Endothelial cell of umbilical vein (primary cell): ENCODE results near the gene SLC25A28. TPM values are rescaled to one million over a fixed set of nuclear protein-coding genes. Genes with fewer than 3 reads are reported as not detected.

Source experiments
- BruUV-seq: library from RNA; stranded (reverse); fragments of 400-500 nt; replicated peaks from 2 replicates; lab custom pipeline; 2021; lab: Mats Ljungman, UMichigan
- CTCF ChIA-PET: fragments of 300-600, 350-600 bp; sonication (Branson Sonifier 250); formaldehyde crosslinking; loops from one replicate; lab custom pipeline; 2021; ENCODE audit warnings: antibody characterized with exemption, inconsistent platforms; lab: Charles Lee
- POLR2A ChIA-PET: fragments of 300-600, 350-600 bp; sonication (Branson Sonifier 250); formaldehyde crosslinking; loops from one replicate; lab custom pipeline; 2021; ENCODE audit warnings: antibody characterized with exemption, inconsistent platforms; lab: Charles Lee
- DNase-seq: peaks from one replicate; pipeline ENCODE4 v3.0.0-alpha.2; 2011; ENCODE audit warnings: low read depth, low spot score
- FAIRE-seq: peaks from 2 replicates; lab custom pipeline; 2011; peaks lifted over from hg19 to GRCh38; lab: Jason Lieb, UNC
- H2AFZ ChIP-seq: 2 replicates; pipeline ENCODE4 v1.6.0; 2012; ENCODE audit warnings: low read depth, low read length, control low read depth, inconsistent platforms
- H3K27ac ChIP-seq: 2 replicates; pipeline ENCODE4 v1.5.1; 2011; ENCODE audit warnings: low read depth, mild to moderate bottlenecking, control low read depth, low read length, moderate library complexity; ENCODE audit not compliant: insufficient read depth
- H3K27me3 ChIP-seq, 2 experiments: 2 replicates each; pipeline versions ENCODE4 v1.6.0 to v1.6.1; 2011; ENCODE audit warnings: low read length in 2 of 2, mixed read lengths in 1 of 2; ENCODE audit not compliant: control insufficient read depth in 2 of 2, insufficient read depth in 2 of 2
- H3K36me3 ChIP-seq, 2 experiments: 2 replicates in 1 of 2; 3 replicates in 1 of 2; pipeline ENCODE4 v1.5.1; 2011; ENCODE audit warnings: low read length in 2 of 2, mild to moderate bottlenecking in 1 of 2, moderate library complexity in 1 of 2; ENCODE audit not compliant: control insufficient read depth in 2 of 2, insufficient read depth in 2 of 2; ENCODE audit errors: extremely low read depth in 1 of 2
- H3K4me1 ChIP-seq: 3 replicates; pipeline ENCODE4 v1.5.1; 2011; ENCODE audit warnings: mild to moderate bottlenecking, low read length; ENCODE audit not compliant: control insufficient read depth, insufficient read depth; ENCODE audit errors: extremely low read depth
- H3K4me2 ChIP-seq: 2 replicates; pipeline ENCODE4 v1.6.1; 2011; ENCODE audit warnings: low read length, control low read depth, mixed read lengths; ENCODE audit not compliant: insufficient read depth
- H3K4me3 ChIP-seq, 3 experiments: fragments of 200-600 bp in 1 of 3; sonication (generic), shearing (Covaris generic) in 1 of 3; replicated peaks in 1 of 3; 2 replicates each; pipeline ENCODE4 v1.5.1; 2011 to 2016; ENCODE audit warnings: control low read depth in 3 of 3, low read length in 3 of 3, mild to moderate bottlenecking in 2 of 3, inconsistent platforms in 1 of 3, low read depth in 1 of 3, moderate library complexity in 1 of 3; ENCODE audit not compliant: insufficient read depth in 1 of 3
- H3K79me2 ChIP-seq: 2 replicates; pipeline ENCODE4 v1.6.0; 2012; ENCODE audit warnings: low read length, inconsistent platforms; ENCODE audit not compliant: control insufficient read depth, insufficient read depth
- H3K9ac ChIP-seq: replicated peaks from 2 replicates; pipeline ENCODE3; 2011; ENCODE audit warnings: low read length, control low read depth; ENCODE audit not compliant: insufficient read depth; ENCODE audit errors: extremely low read depth
- H3K9me1 ChIP-seq: replicated peaks from 3 replicates; pipeline ENCODE4 v1.6.0; 2011; ENCODE audit warnings: mild to moderate bottlenecking, low read length; ENCODE audit not compliant: control insufficient read depth, insufficient read depth; ENCODE audit errors: extremely low read depth
- H3K9me3 ChIP-seq: replicated peaks from 2 replicates; pipeline ENCODE4 v1.5.1; 2012; ENCODE audit warnings: low read length, inconsistent platforms; ENCODE audit not compliant: control insufficient read depth, insufficient read depth
- H4K20me1 ChIP-seq: replicated peaks from 2 replicates; pipeline ENCODE3; 2011; ENCODE audit warnings: mild to moderate bottlenecking, low read length; ENCODE audit not compliant: control insufficient read depth, insufficient read depth; ENCODE audit errors: extremely low read depth
- CTCF ChIP-seq, 2 donors: IDR thresholded peaks; 1 replicate in 1 of 2; 2 replicates in 1 of 2; pipeline ENCODE4 v1.5.1; 2011; ENCODE audit warnings: low read length in 2 of 2, mild to moderate bottlenecking in 2 of 2, moderate library complexity in 2 of 2, control low read depth in 1 of 2, inconsistent platforms in 1 of 2, low read depth in 1 of 2; ENCODE audit not compliant: insufficient read depth in 1 of 2; ENCODE audit errors: extremely low read depth in 1 of 2
- EZH2 ChIP-seq: IDR thresholded peaks from 2 replicates; pipeline ENCODE4 v1.6.1; 2012; ENCODE audit warnings: borderline replicate concordance, low read depth, mild to moderate bottlenecking, moderate library complexity, low read length, inconsistent platforms; ENCODE audit not compliant: severe bottlenecking
- FOS ChIP-seq: IDR thresholded peaks from 2 replicates; pipeline ENCODE4 v1.6.1; 2011; ENCODE audit warnings: mild to moderate bottlenecking, low read length, moderate library complexity, borderline replicate concordance; ENCODE audit not compliant: insufficient read depth
- GATA2 ChIP-seq: IDR thresholded peaks from 2 replicates; pipeline ENCODE4 v1.7.0; 2011; ENCODE audit warnings: low read depth, mild to moderate bottlenecking, moderate library complexity, mixed read lengths, low read length; ENCODE audit not compliant: insufficient read length, insufficient read depth
- JUN ChIP-seq: IDR thresholded peaks from 2 replicates; pipeline ENCODE4 v1.6.1; 2011; ENCODE audit warnings: borderline replicate concordance, low read depth; ENCODE audit not compliant: insufficient read length, insufficient read depth
- MAX ChIP-seq: IDR thresholded peaks from 2 replicates; pipeline ENCODE4 v1.6.1; 2011; ENCODE audit not compliant: insufficient read depth, insufficient read length
- MYC ChIP-seq: IDR thresholded peaks from one replicate; pipeline ENCODE4 v1.6.1; 2011; ENCODE audit warnings: mild to moderate bottlenecking, low read depth, low read length
- POLR2A ChIP-seq: IDR thresholded peaks from 2 replicates; pipeline ENCODE4 v1.6.1; 2012; ENCODE audit warnings: low read depth, mild to moderate bottlenecking, control low read depth, low read length
- POLR2AphosphoS5 ChIP-seq: IDR thresholded peaks from 2 replicates; pipeline ENCODE4 v1.6.1; 2012; ENCODE audit warnings: low read depth, mild to moderate bottlenecking, control low read depth, low read length, moderate library complexity; ENCODE audit not compliant: insufficient read depth
- dilution Hi-C: fragments of 300-500 bp; cut with MboI; formaldehyde crosslinking; loops from one replicate; pipeline ENCODE4 v1.15.0; 2019; ENCODE audit warnings: low sequenced_read_pairs; ENCODE audit not compliant: extremely low pct_ligation_motif_present
- intact Hi-C: fragments of 100-400 bp; cut with micrococcal nuclease; formaldehyde crosslinking; loops from one replicate; pipeline ENCODE4 v1.10.0; 2022
- polyA plus RNA-seq, 4 experiments: library from polyadenylated mRNA; depleted of rRNA in 3 of 4; stranded (reverse) in 3 of 4; unstranded in 1 of 4; fragments of >200 nt; gene quantifications; 2 replicates each; pipeline versions ENCODE4 v1.2.1 to v1.2.3, GENCODE V29; 2011 to 2012; ENCODE audit warnings: missing spikeins in 1 of 4
- small RNA-seq: library from RNA; depleted of rRNA; stranded (forward); fragments of <200 nt; gene quantifications from one replicate; pipeline ENCODE3, GENCODE V24; 2012; ENCODE audit warnings: low replicate concordance, low read depth; ENCODE audit not compliant: insufficient read depth, insufficient read length
- total RNA-seq: library from RNA; stranded (reverse); gene quantifications from 2 replicates; pipeline ENCODE4 v1.2.3, GENCODE V29; 2021

The SLC25A28 gene
- total and polyA plus RNA-seq, 2 donors (not counting 3 experiments of a cell fraction or from before 2014, with no cell fraction given): 33.7 to 38.8 TPM

GRCh38 chr10:99562631-99563030 is 57.6 kb downstream of the SLC25A28 start:
- H3K79me2 ChIP-seq: no peaks in the 10 kb centered on the region
- CTCF ChIA-PET: interaction anchor here (1.7 kb wide), 1 partner anchor 127 kb away, joined by 5 read pairs; no protein-coding TSS in a partner anchor
- no peak overlapping the region for H3K27ac ChIP-seq
- no peaks in the 10 kb centered on the region for H3K36me3 ChIP-seq
- DNase-seq (no peak), FAIRE-seq (no peak)
- peaks cover 3 to 12% of the 10 kb centered on the region in 2 experiments for H3K27me3 ChIP-seq
- no peaks in the 10 kb centered on the region for H4K20me1 ChIP-seq
- no peak overlapping the region for H3K4me3 ChIP-seq
- intact Hi-C loops: no loop called here
- BruUV-seq: no TSS peak
- no peaks in the 10 kb centered on the region for H3K4me1 ChIP-seq
- H3K9me1 ChIP-seq: no peaks in the 10 kb centered on the region
- no peaks in the 10 kb centered on the region for H3K9me3 ChIP-seq
- TF ChIP-seq CTCF (IDR thresholded peaks at IDR 0.05; ENCODE audit: extremely low read depth in 1 of 2, insufficient read depth in 1 of 2, low read depth in 1 of 2, low read length in 2 of 2) (no peak), POLR2A (no peak), EZH2 (no peak), MAX (no peak), POLR2AphosphoS5 (no peak), GATA2 (no peak), FOS (no peak), JUN (no peak), MYC (no peak)
- no peak overlapping the region for H3K9ac ChIP-seq
- no peak overlapping the region for H3K4me2 ChIP-seq
- H2AFZ ChIP-seq: no peak overlapping the region
- POLR2A ChIA-PET: no interaction called here
- dilution Hi-C loops: no loop called here

Small RNA genes within 50 kb of the gene (small RNA-seq; reads per million reads assigned to genes)
- not detected for gene AL133353.1

Other genes starting within 250 kb of the SLC25A28 start
- gene GOT1, start 189.8 kb downstream of the SLC25A28 start, total RNA-seq: 36.3 and 40.7 TPM in 2 replicates
- gene GOT1, start 189.8 kb downstream of the SLC25A28 start, polyA plus RNA-seq: 14.4 and 16.2 TPM in 2 replicates
- not detected in 2 replicates for gene NKX2-3, start 87.5 kb downstream of the SLC25A28 start, total RNA-seq
- not detected in 2 replicates for gene NKX2-3, start 87.5 kb downstream of the SLC25A28 start, polyA plus RNA-seq
- 18.5 and 20.6 TPM in 2 replicates for gene ENTPD7, start 39.1 kb upstream of the SLC25A28 start, total RNA-seq
- 8.8 and 10.1 TPM in 2 replicates for gene ENTPD7, start 39.1 kb upstream of the SLC25A28 start, polyA plus RNA-seq
- gene COX15, start 111.7 kb upstream of the SLC25A28 start, total RNA-seq: 31.7 and 34.6 TPM in 2 replicates
- 13.7 and 16.6 TPM in 2 replicates for gene COX15, start 111.7 kb upstream of the SLC25A28 start, polyA plus RNA-seq
- gene CUTC, start 111.8 kb upstream of the SLC25A28 start, total RNA-seq: 17.7 and 20.4 TPM in 2 replicates
- gene CUTC, start 111.8 kb upstream of the SLC25A28 start, polyA plus RNA-seq: 14.4 and 23.1 TPM in 2 replicates
- 1.7 and 3.3 TPM in 2 replicates for gene ABCC2, start 162.2 kb upstream of the SLC25A28 start, total RNA-seq
- gene ABCC2, start 162.2 kb upstream of the SLC25A28 start, polyA plus RNA-seq: 1.5 and 1.6 TPM in 2 replicates